ENCODE data around the gene CA7.
"Not testable (repeated sequence)": the region's sequence is repeated elsewhere in the genome, so short reads cannot be mapped to it uniquely, and the experiment has no call there.

The CA7 gene

DNA sequence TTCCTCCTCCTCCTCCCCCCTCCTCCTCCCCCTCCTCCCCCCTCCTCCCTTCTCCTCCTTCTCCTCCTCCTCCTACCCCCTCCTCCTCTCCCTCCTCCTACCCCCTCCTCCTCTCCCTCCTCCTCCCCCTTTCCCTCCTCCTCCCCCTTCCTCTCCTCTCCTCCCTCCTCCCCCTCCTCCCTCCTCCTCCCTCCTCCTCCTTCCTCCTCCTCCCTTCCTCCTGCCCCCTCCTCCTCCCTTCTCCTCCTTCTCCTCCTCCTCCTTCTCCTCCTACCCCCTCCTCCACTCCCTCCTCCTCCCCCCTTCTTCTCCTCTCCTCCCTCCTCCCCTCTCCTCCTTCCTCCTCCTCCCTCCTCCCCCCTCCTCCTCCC, 29.5 kb downstream of the CA7 start:
- no peak for DNase-seq (ENCODE audit: low spot score)

DNA sequence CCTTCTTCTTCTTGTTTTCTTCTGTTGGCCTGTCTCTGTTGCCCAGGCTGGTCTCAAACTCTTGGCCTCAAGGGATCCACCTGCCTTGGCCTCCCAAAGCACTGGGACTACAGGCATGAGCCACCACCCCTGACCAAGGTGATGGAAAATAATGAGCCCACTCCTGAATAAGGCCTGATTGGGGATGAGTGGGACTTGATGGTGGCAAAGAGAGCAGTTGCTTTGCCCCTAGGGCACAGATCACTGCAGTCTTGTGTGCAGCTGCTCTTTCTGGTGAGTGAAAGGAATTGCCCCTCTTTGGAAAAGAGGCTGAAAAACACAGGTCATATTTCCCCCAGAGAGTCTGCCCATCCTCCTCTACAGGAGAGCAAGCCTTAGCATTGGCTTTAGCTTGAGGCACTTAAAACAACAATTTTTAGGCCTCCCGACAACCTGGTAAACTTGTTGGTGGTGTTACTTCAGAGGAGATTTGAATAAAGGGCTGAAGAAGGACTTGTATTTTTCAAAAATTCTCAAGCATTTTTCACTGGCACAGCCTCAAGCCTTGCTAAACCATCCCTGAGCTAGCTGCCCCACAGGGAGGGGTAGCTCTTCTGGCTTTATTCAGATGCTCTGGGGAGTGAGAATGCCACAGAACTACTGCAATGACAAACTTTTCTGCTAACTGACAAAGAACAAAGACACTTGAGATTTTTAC, 30.0 kb downstream of the CA7 start:
- peak; percentile 40 for DNase-seq (ENCODE audit: low spot score)

DNA sequence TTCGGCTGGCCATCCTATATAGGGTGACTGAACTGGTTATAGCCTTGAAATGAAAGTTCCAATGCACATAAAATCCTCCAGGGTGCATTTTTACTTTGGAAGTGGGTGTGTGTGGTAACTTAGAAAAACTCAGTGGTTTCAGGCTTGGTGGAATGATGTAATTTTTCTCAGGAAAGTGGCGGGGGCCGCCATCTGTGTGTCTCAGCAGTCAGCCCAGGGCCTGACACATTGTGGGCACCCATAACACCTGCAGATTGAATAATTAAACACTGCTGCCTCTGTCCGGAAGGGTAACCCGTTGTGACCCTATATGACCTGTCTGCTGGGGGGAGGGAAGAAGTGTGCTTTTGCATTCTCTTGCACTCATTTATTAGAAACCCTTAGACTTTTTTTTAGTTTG, 33.9 kb downstream of the CA7 start:
- DNase-seq (ENCODE audit: low spot score), result no peak

DNA sequence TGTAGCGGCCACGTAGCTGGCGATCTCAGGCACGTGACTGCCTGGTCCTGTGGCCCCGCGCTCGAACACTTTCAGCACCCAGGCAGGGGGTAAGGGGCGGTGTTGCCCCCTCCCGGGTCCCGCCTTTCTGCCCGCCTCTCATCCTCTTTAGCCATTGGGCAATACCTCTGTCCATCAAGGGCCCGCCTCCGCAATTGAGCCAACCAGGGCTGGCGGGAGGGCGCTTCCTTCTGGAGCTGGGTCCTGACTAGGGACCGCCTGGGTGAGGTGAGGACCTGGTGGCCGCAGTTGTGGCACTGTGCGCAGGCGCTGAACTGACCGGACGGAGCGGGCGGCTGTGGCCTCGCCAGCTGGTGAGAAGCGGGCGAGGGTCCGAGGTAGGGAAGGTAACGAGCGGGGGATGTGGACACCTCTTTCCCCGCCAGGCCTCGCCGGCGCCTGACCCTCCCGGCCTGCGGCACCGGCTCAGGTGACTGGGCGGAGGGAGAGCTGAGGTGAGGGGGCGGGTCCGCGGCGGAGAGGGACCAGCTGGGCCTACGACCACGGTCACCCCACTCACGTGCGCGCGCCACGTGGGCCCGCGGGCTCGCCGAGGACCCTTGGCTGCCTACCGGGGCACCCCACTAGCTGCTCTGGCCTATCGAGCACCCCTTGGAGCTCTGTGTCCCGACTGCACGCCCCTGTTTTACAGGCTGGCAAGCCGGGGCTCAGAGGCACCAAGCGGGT, 36.2 kb downstream of the CA7 start, which contains the start of gene PDP2:
Gene PDP2 (plus strand): TSS at position 228 of the 726 bp plus-strand sequence. CDS start 3,770 bp downstream, outside the sequence.
- DNase-seq (ENCODE audit: low spot score), result peak; percentile 96

DNA sequence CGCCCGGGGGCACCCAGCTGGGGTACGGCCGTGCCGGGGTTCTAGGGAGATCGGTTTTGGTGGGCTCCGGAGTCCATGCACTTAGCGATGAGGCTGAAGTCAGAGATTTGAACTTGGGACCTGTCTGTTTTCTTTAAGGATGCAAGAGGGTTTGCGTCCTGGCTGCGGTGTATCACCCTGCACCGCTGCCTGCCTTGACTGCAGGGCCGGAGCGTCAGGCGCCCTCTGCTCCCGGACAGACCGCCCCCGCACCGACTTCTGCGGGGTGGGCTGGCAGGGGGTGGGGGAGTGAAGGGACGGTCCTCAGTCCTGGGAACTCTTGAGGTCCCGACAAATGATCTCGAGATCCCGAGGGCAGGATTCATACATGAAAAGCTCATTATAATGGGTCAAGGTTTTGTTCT, 36.8 kb downstream of the CA7 start:
- DNase-seq (ENCODE audit: low spot score), result no peak

DNA sequence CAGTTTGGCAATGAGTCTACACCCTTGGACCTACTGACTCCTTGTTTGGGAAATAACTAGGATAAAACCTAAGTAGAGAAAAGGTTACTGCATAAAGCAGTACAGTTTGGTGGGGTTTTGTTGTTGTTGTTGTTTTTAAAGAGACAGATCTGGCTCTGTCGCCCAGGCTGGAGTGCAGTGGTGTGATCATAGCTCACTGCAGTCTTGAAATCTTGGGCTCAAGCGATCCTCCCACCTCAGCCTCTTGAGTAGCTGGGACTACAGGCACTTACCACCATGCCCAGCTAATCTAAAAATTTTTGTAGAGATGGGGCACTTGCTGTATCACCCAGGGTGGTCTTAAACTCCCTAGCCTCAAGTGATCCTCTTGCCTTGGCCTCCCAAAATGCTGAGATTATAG, 37.3 kb downstream of the CA7 start:
- DNase-seq (ENCODE audit: low spot score), result no peak

DNA sequence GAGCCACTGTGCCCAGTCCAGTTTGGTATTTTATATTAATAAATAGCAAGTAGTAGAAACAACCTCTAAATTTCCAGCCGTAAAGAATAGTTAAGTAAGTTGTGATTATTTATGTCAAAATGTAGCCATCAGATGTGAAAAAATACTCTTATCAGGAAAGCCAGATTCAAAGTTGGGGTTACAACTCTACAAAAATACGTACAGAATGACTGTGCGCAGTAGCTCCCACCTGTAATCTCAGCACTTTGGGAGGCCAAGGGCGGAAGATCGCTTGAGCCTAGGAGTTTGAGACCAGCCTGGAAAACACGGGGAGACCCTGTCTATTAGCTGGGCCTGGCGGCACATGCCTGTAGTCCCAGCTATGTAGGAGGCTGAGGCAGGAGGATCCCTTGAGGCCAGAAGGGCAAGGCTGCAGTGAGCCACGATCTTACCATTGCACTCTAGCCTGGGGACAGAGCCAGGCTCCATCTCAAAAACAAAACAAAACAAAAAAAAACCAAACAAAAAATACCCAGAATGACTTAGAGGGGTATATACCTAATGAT, 37.8 kb downstream of the CA7 start:
- no peak for DNase-seq (ENCODE audit: low spot score)

DNA sequence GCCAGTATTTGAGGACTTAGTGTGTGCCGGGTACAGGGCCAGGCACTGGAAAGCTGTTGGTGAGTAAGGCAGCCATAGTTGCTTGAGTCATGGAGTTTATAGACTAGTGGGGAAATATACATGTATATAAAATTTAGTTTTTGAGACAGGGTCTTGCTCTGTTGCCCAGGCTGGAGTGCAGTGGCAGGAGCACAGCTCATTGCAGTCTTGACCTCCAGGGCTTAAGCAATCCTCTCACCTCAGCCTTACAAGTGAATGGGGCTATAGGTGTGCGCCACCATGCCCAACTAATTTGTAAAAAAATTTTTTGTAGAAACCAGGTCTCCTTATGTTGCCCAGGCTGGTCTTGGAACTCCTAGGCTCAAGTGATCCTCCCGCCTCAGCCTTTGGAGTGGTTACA, 38.5 kb downstream of the CA7 start:
- DNase-seq (ENCODE audit: low spot score), result no peak

DNA sequence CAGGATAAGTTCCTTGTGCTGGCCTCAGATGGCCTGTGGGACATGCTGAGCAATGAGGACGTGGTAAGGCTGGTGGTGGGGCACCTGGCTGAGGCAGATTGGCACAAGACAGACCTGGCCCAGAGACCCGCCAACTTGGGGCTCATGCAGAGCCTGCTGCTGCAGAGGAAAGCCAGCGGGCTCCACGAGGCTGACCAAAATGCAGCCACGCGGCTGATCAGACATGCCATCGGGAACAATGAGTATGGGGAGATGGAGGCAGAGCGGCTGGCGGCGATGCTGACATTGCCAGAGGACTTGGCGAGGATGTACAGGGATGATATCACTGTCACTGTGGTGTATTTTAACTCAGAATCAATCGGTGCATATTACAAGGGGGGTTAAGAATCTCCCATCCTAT, 41.3 kb downstream of the CA7 start:
- no peak for DNase-seq (ENCODE audit: low spot score)

DNA sequence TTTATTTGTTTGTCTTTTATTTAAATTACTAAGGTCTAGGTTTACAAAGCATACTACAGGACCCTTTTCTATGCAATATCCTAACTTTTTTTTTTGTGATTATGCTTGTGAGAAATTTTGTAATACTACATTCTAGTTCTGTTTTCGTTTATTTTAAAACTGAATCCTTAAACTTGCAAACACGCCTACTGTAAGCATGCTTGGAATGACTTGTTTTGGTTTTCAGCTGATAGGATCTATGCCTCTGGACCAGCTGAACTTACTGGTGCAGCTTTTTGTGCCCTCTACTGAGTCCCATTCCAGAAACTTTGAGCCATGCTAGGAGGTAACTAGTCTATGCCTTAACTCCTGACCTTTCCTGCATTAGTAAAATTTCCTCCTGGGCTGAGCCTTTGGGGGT, 42.1 kb downstream of the CA7 start:
- DNase-seq (ENCODE audit: low spot score), result no peak

DNA sequence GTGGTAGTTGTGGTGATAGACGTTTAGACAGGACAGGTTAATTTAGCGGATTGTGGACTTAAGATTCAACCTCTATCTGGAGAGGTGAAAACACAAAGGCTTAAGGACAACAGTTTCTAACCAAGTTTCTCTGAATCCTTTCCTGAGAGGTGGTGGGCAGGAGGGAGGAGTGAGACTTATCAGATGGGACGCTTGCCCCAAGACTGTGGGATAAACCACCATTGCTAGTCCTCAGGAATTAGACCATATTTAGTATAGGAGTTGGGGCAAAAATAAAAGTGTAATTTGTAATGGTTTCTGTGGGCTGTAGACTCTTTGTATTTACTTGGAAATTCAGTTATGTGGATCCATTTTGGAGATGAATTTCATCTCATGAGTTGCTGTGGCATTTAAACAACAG, 42.7 kb downstream of the CA7 start:
- DNase-seq (ENCODE audit: low spot score), result no peak

DNA sequence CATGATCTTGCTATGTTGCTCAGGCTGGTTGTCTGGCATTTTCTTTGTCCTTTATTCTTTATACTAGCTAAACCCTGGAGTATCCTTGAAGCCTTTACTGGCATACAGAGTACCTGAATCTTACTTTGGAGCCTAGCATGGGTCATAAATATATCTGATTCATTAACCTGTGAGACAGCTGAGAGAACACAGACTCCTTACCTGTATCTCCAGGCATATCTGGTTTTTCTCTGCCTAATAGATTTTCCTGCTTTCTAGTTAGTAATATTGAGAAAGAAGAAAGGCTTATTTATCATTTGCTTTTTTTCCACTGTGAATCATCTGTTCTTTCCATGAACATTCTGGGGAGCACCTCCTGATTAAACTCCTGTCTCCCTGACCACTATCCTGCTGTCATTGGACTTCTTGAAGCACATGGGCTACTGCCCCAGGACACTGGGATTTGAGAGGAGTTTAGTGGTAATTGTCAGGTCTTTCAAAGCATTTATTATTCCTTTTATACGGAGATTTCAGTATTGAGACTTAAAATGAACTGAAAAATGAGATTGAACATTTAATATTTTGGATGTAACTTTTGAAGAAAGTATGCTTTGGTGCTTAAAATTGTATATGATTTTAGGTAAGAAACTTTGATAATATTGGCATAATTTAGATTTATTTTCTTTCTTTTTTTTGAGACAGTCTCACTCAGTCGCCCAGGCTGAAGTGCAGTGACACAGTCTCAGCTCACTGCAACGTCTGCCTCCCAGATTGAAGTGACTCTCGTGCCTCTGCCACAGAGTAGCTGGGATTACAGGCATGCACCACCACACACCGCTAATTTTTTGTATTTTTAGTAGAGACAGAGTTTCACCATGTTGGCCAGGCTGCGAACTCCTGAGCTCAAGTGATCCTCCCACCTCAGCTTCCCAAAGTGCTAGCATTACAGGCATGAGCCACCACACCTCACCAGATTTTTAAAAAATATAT, 44.7 kb downstream of the CA7 start:
- no peak for DNase-seq (ENCODE audit: low spot score)

DNA sequence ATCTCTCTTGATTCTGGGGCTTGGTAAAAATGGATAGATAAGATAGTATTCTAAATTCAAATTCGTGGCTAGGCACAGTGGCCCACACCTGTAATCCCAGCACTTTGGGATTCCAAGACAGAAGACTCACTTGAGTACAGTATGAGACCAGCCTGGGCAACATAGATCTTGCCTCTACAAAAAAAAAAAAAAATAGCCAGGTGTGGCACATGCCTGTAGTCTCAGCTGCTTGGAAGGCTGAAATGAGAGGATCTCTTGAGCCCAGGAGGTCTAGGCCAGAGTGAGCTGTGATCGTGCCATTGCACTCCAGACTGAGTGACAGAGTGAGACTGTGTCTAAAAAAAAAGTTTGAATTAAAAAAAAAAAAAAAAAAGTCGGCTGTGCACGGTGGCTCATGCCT, 45.4 kb downstream of the CA7 start:
- no peak for DNase-seq (ENCODE audit: low spot score)

DNA sequence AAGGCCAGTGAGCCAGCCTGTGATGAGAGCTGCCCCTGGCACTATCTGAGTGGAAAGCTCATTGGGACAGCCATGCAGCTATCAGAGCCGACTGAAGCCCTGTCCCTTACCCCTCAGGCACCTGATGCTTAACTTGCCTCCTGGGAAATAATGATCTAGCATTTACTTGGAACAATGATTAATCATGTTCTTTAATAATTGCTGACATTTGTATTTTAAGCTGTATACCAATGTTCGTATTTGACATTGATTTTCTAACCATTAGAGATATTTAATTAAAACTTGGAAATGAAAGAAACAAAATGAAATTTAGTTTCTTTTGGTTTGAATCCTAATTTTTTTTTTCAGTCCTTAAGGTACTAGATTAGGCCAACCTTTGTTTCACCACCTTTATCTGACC, 46.6 kb downstream of the CA7 start:
- DNase-seq (ENCODE audit: low spot score), result no peak

DNA sequence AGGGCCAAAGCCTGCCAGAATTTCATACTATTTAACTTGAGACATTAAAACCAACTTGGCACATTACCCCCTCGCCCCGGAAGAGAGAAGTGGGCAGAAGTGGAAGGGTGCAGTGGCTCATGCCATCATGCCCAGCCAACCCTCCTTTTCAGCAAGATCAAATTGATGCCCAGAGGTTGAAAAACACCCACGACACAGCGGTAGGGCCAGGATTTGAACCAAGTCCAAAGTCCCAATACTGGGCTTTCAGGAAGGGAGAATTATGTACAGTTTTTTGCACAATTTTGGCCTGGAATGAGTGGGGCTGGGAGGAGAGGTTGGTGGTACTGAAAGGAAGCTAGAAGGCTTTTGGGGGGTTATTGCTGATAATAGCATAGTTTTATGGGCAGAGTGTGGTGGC, 47.1 kb downstream of the CA7 start:
- DNase-seq (ENCODE audit: low spot score), result no peak

DNA sequence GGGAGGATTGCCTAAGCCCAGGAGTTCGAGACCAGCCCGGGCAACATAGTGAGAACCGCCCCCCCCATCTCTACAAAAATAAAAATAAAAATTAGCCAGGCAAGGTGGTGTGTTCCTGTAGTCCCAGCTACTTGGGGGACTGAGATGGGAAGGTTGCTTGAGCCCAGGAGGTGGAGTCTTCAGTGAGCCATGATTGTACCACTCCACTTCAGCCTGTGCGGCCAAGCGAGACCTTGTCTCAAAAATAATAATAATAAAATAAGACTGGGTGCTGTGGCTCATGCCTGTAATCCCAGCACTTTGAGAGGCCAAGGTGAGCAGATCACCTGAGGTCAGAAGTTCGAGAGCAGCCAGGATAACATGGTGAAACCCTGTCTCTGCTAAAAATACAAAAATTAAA, 47.6 kb downstream of the CA7 start:
- no peak for DNase-seq (ENCODE audit: low spot score)

DNA sequence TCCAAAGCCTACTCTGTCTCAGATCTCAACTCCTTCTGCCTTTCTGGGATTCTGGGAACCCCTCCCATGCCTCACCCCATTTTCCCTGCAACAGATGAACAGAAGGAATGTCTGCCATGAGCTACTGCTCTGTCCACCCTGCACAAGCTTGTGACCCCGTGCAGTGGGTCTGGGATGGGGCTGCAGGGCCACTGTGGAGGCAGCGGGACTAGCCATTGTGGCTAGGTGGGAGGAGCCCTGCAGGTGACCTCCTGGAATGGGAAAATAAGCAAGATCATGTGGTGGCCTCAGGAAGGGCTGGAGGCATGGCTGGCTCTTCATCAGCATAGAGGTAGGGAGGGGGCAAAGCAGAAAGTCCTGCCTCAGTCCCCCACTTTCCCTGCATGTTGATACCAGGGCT, 49.8 kb downstream of the CA7 start:
- DNase-seq (ENCODE audit: low spot score), result no peak

DNA sequence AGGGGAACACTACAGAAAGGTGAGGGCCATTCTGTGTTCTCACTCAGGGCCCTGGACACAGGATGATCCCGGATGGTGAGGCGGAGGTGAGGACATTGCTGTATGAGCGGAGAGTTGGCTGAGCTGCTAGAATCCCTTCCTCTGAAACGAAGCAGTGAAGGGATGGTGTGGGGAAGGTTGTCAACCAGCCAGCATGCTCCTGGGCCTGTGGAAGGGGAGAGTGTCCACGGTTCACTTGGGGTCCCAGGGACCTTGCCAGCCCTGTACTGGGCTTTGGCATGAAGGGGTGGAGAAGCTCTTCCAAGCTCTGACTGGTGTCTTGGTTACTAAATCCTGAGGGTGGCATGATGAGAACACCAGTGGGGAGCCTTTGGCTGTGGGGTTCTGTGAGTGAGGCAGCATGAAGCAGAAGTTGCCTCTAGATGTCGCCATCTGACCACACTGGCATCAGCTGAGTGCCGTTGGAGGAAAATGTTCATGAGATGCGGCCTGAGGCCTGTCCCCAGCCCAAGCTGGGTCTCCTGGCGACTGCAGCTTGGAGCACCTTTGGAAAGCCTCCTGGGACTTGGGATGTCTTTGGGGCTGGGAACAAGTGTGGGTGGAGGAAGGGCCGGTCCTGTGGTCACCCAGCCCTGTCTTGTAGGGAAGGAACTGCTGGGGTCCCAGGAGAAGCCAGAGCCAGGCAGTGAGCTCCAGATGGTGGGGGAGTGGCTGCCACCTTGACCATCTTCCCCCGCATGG, 50.9 kb downstream of the CA7 start:
- DNase-seq (ENCODE audit: low spot score), result peak; percentile 83

DNA sequence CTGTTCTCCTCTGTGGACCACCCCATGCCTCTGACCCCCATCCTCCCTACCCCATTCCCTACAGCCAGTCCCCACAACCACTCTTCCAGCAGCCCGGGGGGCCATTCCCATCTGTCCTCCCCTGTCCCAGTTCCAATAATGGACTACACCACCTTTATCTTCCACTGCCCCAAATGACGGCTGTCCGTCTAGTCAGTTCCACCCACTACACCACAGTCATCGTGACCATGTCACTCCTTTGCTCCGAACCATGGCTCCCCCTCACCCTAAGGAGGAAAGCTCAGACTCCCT, 51.4 kb downstream of the CA7 start:
- no peak for DNase-seq (ENCODE audit: low spot score)

DNA sequence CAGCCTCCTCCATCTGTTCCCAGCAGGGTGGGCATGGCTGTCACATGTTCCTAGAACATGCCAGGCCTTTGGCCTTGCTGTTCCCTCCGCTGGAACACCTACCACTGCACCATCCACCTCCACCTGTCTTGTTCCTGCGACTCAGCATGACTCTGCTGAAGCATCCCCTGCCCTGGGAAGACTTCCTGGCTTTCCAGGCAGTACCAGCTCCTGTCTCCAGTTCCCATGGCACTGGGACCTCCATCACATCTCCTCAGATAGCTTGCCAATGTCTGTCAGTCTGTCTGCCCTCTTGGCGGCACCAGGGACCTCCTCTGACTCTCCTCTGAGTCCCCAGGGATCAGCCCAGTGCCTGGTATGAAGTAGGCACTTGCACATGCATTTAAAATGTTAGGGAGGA, 51.8 kb downstream of the CA7 start:
- DNase-seq (ENCODE audit: low spot score), result no peak

DNA sequence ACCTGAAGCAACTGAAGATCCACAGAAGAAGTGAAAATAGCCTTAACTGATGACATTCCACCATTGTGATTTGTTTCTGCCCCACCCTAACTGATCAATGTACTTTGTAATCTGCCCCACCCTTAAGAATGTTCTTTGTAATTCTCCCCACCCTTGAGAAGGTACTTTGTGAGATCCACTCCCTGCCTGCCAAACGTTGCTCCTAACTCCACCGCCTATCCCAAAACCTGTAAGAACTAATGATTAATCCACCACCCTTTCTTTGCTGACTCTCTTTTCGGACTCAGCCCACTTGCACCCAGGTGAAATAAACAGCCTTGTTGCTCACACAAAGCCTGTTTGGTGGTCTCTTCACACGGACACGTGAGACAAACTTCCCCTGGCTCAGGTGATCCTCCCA, 52.5 kb downstream of the CA7 start:
- DNase-seq (ENCODE audit: low spot score), result not testable (repeated sequence)

DNA sequence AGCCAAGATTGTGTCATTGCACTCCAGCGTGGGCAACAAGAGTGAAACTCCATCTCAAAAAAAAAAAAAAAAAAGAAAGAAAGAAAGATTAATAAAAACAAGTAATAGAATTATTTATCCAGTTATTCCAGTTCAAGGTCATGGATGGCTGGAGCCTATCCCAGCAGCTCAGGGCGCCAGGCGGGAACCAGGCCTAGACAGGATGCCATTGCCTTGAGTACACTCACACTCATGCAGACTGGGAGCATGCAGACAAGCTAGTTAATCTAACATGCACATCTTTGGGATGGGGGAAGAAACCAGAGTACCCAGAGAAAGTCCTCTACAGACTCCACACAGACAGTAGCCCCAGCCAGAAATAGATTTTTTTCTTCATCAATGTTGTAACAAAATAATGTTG, 54.0 kb downstream of the CA7 start:
- peak; percentile 38 for DNase-seq (ENCODE audit: low spot score)

All from AG08395 (cell line).